Smooth muscle cell of the brain vasculature (primary cell): ENCODE results near the gene C2CD2.
"Not testable (repeated sequence)": the region's sequence is repeated elsewhere in the genome, so short reads cannot be mapped to it uniquely, and the experiment has no call there.

Experiments used
- DNase-seq: peaks from one replicate; pipeline ENCODE4 v3.0.0-alpha.2; 2012; ENCODE audit warnings: low read depth, low spot score

The C2CD2 gene

DNA sequence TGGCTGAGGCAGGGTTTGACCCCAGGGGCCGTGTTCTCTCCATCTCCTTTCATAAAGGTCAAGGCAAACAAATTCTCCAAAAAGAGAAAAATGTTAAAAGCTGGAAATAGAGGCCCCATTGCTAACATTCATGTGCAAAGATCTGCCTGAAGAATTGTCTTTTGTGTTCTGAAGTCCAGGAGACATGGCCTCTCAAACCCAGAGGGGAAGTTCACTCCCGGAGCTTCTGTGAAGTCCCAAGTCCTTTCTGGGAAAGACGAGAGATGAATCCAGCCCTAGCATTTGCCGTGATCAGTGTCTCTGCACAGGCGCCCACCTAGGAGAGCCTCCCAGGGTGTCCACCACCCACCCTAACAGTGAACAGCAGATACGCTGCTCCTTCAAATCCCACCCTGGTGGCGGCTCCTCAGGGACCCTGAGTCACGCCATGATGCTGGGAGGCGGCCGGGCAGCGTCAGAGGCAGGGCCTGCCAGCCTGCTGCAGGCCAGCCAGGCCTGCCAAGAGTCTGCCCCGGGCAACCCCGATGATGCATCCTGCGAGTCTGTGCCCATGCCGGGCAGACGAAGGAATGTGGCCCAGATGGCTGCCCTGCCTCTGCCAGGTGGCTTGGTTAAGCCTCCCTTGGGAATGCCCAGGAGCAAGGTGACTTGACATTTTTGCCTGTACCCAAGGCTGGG, 5.2 kb upstream of the C2CD2 start:
- DNase-seq: no peak

DNA sequence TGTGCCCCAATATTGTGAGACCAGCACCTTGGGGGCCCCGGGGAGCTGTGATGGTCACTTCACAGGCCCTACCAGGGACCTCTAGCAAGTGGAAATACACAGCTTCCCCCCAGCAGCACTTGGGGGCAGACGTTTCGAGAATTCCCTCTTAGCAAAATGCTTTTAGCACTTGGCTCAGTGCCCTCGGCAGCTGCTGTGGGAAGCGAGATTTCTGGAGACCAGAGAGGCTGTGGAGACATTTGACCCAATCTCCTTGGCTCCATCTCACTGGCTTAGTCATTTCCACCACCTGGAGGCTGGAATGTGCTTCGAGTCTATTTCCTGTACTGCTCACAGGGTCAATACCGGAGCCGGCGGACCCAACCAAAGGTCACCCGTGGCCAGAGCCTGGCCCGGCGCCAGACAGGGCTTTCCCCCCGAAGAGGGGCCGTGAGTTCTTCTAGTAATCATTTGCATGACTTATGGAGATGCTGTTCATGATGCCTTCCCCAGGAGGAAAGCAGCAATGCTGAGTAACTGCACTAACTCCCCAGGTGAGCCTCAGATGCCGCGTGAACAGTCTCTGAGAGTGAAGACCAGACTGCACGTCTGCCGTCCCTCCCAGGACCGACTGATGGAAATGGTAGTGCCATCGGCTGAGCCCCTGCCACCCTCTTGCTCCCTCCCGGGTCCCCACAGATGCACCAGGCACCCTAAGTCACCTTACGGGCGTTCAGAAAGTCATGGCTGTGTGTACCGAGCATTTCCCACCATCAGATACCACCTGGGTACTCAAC, 4.4 kb upstream of the C2CD2 start:
- peak; percentile 77 for DNase-seq

DNA sequence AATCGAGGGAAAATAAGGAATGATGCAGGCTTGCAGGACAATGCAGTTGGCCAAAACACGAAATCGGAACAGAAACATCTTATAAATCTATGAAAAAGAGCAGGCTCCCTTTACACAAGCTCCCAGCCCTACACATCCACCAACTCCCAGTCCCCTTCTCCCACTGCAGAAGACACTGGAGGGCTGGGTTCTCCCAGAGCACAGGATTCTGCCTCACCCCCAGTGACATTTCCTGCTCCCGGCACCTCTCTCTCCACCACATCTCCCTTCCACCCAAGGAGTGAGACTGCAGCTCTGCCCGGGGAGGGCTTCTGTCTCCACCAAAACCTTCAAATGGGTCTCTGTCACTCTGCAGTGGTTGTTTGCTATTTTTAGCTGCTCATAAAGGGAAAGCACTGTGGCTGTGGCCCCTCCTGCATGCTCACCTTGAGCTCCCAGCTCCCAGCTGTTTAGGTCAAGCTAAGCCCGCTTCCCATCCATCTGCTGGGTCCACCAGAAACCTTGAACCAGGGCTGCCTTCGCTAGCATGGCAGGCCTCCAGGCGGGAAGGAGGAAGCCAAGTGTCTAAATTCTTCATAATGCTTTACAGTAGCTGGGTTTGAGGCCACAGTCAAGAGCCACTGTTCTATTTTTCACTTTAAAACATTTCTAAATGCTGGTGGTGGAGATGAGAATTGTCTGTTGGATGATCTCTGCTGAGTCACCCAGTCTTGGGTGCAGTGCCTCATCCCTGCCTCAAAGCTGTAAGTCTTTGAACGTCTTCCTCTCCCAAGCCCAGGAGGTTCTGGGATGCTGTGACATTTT, 3.3 kb upstream of the C2CD2 start:
- DNase-seq: peak; percentile 24

DNA sequence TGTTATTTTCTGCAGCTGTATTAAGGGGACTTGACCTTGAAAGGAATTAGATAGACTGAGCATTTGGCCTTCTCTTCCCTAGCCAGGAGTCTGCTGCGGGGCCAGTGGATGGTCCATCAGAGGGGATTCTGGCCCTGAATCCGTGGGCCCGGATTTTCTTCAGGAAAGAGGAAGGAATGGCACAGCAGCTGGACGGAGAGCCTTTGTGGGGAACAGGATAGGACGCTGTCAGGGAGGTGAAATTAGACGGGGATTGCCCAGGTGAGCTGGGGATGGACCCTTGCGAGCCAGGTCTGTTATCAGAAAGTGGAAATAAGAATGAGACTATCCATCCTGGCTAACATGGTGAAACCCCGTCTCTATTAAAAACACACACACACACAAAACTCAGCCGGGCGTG, 1.7 kb upstream of the C2CD2 start:
- no peak for DNase-seq

DNA sequence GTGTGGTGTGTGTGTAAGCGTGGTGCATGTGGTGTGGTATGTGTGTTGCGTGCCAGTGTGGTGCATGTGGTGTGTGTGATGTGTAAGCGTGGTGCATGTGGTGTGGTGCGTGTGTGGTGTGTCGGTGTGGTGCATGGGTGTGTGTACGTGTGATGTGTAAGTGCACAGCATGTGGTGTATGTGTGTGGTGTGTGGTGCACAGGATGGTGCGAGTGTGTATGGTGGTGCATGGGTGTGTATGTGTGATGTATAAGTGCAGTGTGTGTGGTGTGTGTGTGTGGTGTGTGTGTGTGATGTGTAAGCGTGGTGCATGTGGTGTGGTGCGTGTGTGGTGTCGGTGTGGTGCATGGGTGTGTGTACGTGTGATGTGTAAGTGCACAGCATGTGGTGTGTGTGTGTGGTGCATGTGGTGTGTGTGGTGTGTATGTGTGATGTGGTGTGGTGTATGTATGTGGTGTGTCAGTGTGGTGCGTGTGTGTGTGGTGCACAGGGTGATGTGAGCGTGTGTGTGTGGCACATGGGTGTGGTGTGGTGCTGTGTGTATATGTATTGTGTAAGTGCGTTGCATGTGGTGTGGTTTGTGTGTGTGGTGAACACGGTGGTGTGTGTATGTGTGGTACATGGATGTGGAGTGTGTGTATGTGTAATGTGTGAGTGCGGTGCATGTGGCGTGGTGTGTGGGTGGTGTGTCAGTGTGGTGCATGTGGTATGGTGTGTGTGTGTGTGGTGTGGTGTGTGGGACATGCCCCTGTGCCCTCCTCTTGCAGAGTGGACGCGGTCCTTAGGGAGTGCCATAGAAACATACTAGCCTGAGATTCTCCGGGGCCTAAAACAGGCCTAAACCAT, 1.1 kb upstream of the C2CD2 start:
- DNase-seq: no peak

DNA sequence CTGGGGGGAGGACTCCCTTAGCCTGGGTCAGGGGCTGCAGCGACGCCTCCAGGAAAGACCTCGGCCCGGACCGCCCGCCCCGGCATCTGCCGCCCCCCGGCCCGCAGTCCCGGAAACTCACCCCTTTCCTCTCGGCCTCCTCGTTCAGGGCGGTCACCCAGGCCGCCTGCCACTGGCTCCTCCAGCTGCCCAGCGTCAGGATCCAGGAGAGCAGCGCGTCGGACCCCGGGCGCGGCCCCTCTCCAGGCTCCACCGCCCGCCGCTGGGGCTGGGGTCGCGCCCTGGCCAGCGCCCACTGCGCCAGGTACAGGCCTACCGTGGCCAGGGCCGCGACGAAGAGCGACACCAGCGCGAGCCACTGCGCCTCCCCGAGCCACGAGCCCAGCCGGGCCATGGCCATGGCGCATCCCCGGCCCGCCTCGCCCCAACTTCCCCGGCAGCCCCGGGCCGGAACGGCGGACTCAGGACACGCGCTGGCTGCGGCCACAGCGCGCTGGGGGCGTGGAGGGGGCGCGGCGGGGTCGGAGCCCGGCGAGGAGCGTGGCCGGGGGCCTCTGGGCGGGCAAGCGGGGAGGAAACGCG, 478 bp downstream of the C2CD2 start:
- no peak for DNase-seq

DNA sequence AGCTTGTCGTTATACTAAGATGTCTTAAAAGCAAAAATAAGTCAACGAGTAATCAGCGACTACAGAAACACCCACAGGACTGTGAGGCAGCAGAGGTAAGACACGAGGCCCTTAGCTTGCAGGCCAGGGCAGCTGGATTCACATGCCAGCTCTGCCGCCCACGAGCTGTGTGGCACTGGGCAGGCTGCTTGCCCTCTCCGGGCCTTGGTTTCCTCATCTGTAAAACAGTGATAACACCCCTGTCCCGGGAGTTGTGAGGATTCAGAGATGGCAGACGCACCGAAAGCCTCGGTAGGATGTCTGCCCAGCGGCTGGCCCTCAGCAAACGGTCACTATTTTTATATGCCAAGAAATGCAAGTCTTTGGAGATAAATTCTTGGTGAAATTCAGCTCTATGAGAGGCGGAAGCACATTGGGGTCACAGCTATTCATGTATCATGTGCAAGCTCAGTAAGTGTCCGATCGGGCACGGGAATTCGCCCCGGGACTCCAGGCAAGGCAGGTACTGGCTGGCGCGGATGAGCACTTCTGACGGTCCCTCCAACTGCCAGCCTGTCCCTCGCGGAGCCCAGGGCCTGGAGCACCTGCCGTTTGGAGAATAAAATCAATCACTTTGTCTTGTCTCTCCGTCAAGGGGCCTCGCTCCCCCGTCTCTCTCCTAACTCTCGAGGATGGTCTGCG, 1.1 kb downstream of the C2CD2 start:
- no peak for DNase-seq

DNA sequence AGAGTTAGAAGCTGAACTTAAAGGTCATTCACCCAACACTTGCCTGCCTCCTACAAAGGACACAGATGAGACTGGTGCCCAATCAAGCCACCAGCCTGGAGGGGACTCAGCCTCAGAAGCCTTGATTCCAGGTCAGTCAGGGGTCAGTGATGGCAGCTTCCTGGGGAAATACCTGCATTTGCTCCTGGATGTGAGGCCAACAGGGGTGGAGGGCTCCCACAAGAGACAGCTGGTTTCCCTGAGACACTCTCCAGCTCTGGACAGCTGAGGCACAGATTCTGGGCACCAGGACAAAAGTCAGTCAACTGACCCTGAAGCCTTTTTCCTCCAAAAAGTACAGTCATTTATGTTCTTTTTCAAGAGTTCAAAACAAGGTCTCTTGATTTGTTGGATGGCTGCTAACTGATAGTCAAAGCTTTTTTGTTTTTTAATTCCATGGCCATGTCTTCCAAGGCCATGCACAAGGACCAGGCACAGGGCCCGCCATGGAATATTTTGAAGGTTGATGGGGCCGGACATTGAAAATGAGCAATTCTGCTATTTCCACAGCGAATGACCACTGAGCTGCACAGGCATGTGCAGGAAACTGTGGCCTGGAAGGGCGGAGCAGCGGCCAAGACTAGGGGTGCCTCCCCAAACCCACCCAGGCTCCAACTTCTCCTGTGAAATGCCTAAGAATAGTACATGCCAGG, 1.8 kb downstream of the C2CD2 start:
- no peak for DNase-seq

DNA sequence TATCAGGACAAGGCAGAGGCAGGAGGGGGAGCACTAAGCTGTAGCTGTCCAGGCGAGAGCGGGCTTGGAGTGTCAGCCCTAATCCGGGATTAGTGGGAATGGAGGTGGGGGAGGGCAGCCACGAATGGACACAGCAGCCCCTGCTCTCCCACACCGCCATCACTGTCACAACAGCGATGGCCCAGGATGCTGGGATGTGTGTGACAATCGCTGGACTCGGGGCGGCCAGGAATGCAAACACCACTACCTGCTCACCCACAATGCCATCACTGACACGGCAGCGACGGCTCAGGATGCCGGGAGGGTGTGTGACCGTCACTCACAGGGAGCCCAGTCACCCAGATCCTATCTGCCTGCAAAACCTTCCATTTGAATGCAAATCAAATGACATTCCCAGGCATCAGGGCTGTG, 2.9 kb downstream of the C2CD2 start:
- DNase-seq: no peak

DNA sequence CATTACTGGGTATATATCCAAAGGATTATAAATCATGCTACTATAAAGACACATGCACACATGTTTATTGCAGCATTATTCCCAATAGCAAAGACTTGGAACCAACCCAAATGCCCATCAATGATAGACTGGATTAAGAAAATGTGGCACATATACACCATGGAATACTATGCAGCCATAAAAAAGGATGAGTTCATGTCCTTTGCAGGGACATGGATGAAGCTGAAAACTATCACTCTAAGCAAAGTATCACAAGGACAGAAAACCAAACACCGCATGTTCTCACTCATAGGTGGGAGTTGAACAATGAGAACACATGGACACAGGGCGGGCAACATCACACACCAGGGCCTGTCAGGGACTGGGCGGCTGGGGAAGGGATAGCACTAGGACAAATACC, 4.2 kb downstream of the C2CD2 start:
- not testable (repeated sequence) for DNase-seq

DNA sequence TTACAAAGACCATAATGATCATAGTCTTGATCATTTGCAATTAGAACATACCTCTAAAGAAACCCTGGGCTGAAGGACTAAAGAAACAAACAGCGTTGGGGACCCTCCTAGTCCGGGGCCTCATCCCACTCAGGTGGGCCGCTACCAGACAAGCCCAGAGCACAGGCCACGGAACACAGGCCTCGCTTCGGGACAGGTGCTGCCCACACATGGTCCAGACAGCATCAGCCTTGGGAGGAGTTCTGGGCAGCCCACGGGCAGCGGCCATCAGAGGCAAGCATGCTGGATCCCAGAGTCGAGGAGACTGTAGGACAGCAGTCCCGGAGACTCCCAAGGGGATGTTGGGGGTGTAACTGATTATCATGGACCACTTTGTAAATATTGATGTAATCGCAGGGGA, 4.9 kb downstream of the C2CD2 start:
- no peak for DNase-seq

DNA sequence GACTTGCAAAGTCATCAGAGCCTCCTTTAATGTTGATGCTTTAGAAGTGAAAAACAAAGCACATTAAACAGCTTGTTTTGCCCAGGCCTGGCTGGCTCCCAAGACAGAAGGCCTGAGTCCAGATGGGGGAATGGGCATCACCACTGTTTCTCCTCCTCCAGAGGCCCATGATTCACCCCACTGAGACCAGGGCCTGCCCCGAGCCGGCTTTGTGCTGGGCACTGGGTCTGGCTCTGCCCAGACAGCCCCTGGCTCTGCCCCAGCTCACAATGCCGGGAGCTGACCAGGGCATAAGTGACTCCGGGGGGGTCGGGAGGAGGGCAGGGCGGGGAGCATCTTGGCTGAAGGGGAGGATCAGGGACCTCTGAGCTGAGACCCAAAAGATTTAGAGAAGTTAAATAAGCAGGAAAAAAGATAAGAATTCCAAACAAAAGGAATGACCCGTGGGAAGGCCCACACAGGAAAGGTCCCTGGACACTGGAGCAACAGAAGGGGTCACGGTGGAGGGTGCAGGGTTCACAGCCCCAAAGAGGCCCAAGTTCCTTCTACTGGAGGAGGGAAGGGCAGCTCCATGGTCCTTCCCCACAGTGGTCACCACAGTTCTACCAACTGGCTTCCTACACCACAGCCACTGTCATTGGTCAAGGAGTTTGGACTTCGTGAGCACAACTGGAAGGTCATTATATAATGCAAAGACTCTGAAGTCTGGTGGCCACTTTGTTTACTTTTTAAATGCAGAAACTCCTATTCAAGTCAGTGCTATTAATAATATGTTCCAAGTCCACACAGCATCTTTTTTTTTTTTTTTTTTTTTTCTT, 5.5 kb downstream of the C2CD2 start:
- DNase-seq: no peak

DNA sequence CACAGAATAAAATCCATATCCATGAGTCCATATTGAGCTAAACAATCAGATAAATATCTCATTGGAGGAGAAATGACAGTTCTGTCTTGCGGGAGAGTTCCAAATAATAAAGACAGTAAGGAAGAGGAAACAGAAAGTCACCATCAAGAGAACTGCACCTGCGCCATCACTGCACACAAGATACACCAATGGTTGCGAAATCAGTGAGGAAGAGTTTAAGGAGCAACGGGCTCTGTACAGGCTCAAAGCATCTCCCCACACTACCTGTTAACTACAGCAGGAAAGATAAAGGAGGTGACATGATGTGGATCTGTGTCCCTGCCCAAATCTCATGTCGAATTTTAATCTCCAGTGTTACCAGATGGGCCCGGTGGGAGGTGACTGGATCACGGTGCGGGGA, 7.8 kb downstream of the C2CD2 start:
- no peak for DNase-seq

DNA sequence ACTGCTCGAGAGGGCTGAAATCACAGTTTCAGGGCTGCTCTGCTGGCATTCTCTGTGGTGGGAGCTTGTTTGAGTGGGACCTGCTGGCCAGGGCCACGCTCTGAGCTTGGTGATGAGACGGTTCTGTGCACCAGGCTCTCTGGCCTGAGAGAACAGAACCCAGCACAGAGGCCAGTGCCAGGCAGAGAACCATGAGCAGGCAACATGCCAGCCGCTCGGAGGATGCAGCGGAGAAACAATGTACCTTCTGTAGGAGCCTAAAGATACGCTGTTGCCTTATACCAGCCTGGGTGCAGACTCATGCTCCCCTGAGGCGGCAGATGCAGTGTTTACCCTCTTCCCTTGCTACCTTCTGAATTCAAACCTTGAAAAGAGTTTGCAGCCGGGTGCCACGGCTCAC, 10.0 kb downstream of the C2CD2 start:
- DNase-seq: no peak

DNA sequence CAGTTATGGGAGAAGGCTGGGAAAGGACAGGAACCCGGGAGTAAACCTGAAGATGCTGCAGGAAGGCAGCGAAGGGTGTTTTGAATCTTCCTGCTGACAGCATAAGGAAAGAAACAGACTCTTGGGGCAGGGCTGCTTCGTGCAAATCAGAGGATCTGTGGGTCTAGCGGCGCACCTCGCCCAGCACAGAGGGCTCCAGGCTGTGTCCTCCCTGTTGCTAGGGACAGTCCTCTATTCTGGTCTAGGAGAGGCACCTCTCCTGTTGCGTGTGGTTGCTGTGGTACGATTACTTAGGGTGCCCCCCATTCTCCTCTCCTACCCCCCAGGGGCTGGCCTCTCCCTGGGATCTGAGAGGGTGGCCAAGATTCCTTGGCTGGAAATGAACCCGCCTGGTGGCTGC, 11.4 kb downstream of the C2CD2 start:
- no peak for DNase-seq

DNA sequence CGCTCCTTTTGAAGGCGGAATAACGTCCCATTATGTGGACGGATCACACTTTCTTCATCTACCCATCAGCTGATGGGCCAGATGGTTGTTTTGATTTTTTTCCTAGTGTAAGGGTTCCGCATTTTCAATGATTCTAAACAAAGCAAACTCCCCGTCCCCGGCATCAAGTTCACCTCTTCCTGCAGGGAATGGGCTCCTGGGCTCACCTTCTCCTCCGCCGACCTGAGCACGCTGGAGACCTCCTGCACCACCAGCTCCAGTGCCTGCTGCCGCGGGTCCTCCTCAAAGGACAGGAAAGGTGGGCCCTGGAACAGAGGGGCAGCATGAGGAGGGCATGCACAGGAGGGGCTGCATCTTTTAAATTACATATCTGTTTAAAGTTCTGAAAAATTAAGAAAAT, 11.9 kb downstream of the C2CD2 start:
- DNase-seq: no peak

DNA sequence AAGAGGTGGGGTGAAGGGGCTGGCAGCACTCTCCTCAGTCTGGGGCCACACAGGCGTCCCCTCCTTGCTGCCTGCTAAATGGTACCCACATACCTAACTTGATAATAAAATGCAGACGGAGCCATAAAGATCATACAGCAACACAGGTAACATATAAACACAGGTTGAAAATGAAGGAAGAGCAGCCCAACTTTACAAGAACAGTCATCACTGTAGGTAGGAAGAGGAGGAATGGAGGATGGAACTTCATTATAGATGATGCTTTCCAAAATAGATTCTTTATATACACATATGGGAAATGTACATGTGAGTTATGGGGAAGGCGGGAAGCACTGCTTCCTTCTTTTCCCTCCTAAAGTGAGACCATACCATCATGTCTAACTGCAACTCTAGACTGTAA, 13.4 kb downstream of the C2CD2 start:
- DNase-seq: no peak

DNA sequence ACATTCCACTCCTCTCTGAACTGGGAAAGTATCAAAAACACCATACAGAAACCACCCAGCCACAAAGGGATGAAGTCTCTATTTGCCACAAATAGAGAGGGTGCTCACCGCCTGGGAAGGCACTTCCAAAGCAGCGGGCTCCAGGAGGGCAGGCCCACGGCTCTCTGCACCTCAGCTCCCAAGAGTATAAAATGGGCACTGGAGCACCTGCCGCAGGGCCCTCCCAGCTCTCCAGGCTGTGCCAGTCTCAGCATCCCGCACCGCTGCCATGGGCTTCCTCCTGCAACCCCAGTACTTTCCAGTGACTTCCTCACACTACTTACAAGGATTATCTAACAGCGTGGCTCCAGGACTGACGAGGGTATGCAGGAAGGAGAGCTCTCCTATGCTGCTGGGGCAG, 14.4 kb downstream of the C2CD2 start:
- DNase-seq: no peak
